ENCODE results near the gene ANG.

GRCh38 chr14:20661197-20661596, 27.4 kb upstream of the ANG start:
- no peak for TF ChIP-seq POLR2AphosphoS5 (IDR thresholded peaks at IDR 0.05; ENCODE audit: borderline replicate concordance, low read depth, low read length)
- TF ChIP-seq EZH2 (IDR thresholded peaks at IDR 0.05) = no peak
- no peak for TF ChIP-seq FOXP2 (optimal IDR thresholded peaks at IDR 0.05; ENCODE audit: control extremely low read depth, extremely low read length, insufficient read depth)

All from SK-N-MC (cell line).